COLO829 (cell line): ENCODE results near the gene DAAM1.

Experiments used
- DNase-seq: peaks from one replicate; pipeline ENCODE4 v3.0.0; 2012; ENCODE audit warnings: low spot score

Gene DAAM1

DNA sequence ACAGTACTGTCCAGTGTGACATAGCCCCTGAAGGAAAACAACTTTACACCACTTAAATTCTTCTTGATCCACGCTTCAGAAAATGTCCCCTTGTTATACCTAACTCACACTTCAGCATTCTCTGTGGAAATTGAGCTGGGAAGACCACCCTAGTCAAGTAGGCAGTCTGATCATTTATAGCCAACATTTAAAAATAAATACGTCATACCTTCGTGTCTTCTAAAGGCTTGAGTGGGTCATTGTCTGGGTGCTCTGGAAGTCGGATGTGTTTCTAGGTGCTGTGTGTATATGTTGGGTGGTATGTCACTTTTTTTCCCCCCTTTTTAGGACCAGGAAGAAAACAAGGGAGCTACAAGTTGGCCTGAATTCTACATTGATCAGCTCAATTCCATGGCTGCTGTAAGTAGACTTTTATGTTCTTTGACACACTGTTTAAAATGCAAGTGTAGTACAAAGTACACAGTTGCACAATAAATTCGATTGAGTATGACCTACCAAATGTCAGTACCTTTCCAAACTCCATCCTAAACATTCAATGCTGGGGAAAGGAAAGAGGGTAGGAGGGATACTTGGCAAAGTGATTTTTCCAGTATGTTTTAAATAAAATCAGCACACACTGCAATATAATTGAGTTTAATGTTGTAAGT lies 126.6 kb downstream of the DAAM1 start:
- no peak for DNase-seq

DNA sequence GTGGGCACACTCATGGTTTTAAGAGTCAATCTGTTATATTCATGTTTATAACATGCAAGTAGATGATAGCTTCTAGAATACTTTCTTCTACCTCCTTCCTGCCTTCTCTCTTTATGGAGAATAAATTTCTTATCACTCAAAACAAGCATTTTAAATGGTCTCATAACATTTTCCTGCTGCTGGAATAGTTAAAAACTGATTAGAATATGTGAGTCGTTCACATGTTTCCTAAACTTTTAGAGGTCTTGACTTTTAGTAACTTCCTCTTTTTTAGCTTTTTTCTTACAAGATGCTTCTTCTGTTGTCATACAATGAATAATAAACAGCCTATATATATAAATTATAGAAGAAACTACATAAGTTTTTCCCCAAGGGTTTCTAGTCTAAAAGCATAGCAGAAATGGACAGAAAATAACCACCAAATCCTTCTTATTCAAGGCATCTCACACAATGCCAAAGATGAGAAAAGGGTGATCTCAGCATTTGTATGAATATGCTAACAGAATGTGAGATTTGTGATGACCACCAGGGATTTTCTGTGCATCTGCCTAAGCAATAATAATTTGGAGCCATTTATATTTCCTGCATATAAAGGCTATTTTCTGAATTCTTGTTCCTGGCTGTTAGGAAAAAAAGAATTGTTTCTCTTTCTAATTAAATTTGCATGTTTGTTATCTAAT lies 127.8 kb downstream of the DAAM1 start:
- DNase-seq, result no peak

DNA sequence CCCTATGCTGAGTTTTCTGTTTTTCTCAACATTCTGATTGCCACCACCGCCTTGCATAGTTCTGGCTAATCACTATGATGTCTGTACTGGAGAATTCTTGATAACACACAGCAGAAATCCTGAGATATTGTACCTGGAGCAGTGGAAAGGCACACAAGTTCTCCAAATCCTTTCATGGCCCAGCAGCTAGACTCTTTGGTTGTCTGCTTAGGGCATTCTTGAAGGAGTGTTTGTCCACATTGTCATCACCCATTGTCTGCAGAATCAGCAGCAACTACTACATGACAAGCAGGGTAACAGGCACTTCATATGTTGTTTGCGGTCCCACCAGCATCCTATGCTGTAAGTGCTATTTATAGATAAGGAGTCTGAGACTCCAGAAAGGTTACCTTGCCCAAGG lies 128.9 kb downstream of the DAAM1 start:
- no peak for DNase-seq

DNA sequence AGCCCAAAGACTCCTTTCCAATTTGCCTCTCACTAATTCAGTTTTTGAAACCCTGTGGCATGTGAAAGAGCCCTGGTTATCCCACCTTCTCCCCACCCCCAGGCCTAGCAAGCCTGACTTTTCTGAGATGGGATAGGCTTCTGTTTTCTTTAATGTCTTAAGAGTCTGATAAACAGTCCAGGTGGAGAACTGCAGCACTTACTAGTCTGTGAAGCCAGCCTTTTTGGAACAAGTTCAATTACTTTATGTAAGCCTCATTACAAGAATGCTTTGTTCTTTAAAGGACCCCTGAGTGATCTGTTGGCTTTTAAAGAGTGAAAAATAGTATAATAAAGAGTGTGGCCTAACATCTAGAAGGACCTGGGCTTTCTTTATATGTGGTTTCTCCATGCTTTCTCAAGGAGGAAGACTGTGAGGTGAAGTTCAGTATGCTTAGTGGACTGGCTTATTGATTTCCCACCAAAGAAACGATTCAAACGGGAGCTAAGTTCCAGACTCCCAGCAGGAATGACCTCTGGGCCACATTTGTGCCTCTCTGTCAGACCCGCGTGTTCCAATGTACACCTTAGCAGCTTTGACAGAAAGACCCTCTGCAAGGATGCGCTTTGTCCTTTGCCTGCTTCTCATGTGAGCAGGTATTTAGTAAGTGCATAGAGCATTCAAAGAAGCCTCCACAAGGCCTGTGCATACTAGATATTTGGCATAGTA lies 129.5 kb downstream of the DAAM1 start:
- no peak for DNase-seq

DNA sequence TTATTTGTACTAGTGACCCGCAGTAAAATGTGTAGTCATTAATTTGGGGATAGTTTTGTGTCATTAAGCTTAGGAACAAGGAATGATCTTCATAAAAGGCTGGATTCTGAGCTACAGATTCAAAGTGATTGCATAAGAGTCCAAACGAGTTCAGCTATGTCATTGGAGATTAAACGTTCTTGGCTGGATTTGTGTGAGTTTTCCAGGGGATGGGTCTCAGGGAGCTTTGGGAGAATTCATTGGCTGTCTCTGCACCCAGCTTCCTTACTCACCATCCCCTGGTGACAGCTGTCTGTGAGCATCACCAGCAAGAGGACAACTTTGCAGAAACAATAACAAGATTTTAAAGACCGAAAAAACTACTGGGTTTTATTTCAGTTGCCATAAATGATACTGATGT lies 130.4 kb downstream of the DAAM1 start:
- DNase-seq, result no peak

DNA sequence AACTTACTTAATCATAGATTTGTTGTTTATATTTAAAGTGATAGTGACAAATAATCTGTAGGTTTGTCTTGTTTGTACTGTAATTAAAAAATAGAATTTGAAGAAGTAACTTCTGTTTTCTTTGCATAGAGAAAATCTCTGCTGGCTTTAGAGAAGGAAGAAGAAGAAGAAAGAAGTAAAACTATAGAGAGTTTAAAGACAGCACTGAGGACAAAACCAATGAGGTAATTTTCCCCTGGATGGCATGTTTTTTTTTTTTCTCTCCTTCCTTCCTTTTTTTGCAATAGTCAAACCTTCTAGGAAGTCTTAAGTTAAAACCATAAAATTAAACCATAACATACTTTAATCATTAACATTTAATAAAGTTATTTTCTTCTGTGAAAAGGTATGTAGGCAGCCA lies 131.9 kb downstream of the DAAM1 start:
- DNase-seq, result no peak

DNA sequence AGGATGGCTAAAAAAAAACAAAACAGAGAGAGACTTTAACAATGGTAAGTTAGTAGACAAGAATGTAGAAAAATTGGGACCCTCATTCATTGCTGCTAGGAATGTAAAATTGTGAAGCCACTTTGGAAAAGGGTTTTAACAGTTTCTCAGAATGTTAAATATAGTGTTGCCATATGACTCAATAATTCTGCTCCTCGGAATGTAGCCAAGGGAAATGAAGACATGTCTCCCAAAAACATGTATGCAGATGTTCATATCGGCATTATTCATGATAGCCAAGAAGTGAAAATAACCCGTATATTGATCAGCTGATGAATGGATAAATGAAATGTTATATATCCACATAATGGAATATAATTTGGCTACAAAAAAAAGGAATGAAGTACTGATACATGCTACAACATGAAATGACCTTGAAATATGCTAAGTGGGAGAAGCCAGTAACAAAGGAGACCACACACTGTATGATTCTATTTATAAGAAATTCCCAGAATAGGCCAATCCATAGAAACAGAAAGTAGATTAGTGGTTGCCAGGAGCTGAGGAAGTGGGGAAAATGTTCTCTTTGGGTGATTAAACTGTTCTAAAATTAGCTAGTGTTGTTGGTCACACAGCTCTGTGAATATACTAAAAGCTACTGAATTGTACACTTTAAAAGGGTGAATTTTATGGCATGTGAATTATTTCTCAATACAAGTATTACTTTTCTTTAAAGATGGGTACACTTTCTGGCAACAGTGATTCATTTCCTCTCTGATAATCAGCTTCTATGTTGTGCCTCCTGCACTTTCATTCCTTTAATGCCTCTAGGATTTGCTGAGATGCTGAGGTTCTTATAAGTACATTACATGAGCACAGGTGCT lies 132.5 kb downstream of the DAAM1 start:
- DNase-seq, result peak; percentile 17

DNA sequence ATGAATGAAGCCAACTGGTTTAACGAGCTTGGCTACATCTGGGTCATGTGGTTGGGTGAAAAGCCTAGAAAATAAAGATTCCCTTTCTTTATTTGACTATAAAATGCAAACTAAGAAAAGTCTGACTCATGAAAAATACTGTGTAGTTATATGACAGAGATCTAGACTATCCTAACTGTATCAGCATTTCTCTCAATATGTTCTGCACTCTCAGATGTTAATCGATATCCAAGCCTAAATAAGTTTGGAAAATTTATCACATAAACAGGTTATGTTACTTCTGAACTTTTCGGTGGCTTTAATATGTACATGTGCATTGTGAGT lies 133.1 kb downstream of the DAAM1 start:
- DNase-seq, result peak; percentile 34

DNA sequence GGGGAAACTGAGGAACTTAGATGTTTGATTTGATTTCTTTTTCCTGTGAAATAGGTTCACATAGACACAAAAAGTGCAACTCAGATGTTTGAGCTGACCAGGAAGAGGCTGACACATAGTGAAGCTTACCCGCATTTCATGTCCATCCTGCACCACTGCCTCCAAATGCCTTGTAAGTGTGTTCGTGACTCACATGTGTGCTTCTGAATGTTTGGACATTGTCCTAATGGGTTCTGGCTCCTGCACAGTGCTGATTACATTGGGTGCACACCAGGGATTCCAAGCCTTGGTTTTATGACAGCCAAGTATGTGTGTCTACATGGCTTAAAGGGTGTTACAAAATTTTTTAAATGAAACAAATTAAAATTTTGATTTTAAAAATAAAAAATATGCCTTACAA lies 137.4 kb downstream of the DAAM1 start:
- DNase-seq, result no peak

DNA sequence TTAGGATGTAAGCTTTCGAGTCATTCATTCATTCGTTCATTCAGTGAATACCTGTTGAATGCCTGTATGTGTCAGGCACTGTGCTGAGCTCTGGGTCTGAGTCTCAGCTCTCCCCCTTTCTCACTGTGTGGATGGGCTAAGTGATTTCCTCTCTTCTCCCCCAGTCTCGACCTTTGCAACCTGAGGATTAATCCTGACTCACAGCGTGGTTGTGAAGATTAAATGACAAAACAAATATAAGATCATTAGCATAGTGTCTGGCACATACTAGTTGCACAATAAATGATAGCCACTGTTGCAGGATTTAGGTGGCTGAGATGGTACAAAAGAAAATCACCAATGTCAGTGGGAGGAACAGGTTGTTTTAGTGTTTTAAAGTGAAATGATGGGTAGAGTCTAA lies 140.0 kb downstream of the DAAM1 start:
- DNase-seq, result no peak

DNA sequence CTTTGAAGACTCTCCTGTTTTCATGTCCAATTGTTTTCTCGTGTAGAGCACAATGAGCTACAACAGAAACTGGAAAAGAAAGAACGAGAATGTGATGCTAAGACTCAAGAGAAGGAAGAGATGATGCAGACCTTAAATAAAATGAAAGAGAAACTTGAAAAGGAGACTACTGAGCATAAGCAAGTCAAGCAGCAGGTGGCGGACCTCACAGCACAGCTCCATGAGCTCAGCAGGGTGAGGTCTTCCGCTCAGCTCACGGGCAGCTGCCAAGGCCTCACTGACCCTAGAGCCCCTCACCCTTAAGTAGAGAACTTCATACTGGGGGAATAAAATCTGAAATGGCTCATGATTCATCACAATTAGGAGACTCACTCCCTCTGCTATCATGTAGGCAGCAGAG lies 142.0 kb downstream of the DAAM1 start:
- no peak for DNase-seq

DNA sequence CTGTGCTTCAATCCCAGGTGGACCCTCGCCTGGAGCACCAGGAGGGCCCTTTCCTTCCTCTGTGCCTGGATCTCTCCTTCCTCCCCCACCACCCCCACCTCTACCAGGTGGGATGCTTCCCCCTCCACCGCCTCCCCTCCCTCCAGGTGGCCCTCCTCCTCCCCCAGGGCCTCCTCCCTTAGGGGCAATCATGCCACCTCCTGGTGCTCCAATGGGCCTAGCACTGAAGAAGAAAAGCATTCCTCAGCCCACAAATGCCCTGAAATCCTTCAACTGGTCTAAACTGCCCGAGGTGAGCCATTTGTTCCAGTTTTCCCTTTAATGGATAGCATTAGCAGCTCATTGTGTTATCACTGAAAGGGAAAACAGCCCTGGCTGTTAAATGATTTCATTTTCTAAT lies 142.8 kb downstream of the DAAM1 start:
- no peak for DNase-seq

DNA sequence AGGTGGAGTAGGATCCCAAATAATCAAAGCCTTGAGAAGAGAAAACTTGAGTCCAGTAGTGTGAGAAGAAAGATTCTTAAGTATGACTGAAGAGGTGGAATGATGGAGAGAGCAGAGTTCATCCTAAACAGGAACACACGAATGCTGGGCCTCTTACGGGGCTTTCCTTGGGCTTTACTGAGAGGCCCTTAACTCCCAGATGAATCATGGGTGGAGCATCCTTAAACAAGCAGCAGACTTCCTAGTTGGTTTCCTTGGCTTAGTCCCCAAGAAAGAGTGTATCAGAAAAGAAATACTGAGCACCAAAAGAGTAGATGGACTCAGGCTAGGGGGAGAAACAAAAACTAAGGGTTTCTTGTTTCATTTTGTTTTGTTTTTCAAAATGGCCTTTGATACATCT lies 144.3 kb downstream of the DAAM1 start:
- DNase-seq, result no peak

DNA sequence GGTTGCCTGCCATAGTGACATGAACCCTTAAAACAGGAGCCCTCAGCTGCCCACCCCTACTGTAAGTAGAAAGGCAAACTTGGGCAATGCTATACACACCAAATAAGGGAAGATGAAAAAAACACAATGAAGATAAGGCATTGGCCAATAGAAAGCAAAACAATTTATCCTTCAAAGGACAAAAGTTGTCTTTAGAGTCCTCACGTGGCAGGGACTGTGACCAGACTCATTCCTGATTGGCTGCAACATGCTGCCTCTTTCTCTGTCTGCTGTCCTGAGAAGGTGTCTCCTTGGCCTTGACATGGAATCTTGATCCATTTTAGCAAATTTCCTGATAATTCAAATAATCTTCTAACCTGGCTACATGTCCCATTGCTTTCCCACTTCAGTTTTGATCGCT lies 144.8 kb downstream of the DAAM1 start:
- DNase-seq, result no peak

DNA sequence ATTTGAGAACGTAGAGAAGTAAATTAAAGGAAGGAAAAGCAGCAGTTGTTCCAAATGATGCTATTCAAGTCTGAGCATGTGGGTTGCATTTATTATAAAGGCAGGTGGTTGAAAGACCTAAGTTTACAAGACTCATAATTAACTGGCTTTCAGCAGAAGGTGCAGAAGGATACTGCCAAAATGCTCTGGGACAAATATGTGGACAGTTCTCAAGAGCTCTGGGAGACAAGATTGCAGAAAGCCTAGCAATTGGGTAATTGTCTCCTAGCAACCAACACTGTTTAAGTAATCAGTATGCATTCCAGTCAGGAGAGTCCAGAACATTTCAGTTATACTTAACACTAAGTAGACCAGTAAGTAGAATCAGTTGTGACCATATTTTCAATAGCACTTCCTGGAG lies 145.2 kb downstream of the DAAM1 start:
- no peak for DNase-seq

DNA sequence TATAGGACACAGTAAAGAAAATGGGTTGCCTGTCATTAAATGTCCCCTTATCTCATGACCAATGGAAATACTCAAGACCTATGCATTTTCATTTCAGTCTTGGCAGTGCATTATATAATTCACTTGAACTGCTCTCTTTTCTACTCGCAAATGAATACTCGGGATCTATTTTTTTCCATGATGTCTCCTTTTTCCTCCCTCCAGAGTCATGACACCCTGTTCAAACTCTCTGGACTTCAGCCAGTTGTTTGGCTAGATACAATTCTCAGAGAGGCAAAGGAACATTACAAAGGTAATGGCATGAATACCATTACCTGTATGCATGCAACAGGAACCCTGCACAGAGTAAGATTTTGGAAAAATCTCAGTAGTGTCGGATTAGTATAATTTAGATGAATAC lies 145.8 kb downstream of the DAAM1 start:
- no peak for DNase-seq

DNA sequence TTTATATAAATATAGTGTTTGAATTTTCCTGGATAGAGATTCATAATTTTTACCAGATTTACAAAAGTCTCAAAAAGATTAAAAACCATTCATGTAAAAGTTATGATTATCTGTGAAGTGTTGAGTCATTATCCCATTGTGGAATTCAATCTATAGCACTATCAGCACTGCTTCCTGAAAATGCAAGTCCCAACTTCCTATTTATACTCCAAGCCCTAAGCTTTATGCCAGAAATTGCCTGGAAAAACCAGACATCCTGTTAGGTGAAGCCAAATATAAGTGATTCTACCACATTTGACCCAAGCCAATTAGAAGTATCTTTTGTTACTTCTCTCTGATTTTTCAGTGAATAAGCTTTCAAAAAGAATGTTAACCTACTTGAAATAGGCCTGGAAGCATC lies 147.6 kb downstream of the DAAM1 start:
- no peak for DNase-seq

DNA sequence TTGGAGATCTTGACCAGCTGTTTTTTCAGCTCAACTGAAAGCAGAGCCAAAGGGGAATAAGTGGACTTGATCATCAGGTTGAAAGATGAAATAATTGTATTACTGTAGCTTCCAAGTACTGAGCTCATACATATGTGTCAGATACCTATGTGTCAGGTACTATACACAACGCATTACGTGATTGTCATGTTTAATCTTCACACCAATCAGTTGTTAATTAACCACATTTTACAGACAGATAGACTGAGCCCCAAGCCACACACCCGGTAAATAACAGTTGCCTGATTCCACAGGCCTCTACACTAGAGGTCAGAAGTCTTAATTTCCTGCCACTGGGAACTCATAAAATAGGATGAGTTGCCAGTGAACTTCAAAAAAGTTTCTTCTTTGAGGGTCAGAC lies 148.2 kb downstream of the DAAM1 start:
- DNase-seq, result no peak

DNA sequence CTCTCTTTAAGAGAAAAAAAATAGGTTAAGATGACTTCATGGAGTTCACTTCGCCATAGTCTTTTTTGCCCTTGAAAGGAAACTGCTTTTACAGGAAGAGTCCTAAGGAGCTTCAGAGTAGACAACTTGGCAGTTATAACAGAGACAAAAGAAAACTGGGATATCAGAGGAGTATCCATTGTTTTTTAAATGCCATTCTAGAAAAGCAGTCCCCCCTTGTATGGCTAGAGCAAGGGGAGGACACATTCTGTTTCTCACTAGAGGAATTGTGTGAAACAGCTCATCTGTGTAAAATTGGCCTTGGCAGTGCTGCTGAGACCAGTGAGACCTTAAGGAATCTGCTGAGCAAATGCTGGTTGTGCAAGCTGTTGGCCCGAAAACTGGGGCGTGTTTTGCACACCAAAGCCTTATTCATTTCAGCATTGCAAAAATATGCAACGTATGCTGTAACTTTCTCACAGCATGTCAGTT lies 148.7 kb downstream of the DAAM1 start:
- no peak for DNase-seq

DNA sequence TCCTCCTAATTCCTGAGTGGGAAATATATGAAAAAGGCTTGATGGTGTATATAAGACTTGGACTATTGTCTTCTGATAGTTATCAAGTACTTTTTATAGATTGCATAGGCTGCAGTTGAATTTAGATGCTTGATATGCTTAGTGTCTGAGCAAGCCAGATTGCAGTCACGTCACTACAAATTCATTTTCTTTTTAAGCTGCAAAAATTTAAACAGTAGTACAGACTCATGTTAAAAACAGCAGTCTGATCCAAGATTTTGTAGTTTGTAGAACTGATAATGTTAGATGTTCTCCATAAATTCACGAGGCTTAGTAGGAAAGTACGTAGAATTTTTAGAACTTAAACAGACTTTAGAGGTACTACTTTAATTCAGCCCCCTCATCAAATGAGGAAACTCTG lies 150.3 kb downstream of the DAAM1 start:
- DNase-seq, result no peak

DNA sequence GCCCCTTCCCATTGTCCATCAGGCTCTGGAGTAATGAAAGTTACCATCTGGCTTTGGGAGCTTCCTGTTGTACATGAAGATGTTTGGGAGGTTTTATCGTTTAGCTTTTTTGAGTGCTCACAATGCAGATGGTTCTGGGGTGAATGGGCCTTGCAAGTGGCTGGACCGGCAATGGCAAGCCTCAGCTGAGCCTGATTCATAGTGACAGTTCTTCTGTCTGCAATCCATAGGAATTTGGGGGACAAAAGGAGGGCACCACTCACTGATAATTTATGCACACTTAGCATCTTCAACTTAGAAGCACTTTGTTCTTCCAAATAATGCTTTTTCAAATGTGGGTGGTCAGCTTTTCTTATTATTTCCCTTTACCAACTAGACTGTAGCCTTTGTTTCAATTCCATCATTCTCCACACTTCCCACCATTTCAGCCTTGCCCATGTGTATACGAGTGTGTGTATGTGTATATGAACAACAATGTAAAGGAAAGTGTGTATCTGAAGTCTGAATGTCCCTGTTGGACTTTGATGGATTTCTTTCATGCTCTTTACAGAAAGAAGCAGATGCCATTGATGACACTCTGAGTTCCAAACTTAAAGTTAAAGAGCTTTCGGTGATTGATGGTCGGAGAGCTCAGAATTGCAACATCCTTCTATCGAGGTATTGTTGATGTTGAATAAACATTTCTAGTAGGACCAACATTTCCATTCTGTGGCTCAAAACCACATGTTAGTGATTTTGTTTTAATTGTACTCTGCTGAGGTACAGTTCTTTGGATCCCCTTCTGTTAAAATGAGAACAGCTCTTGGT lies 151.3 kb downstream of the DAAM1 start:
- DNase-seq, result no peak
